HEK293 (cell line): ENCODE measurements around the gene APBA1.

Source experiments
- CTCF ChIA-PET: fragments of 350-600 bp; formaldehyde crosslinking; extraction: SDS; loops from one replicate; lab custom pipeline; 2021; ENCODE audit warnings: antibody characterized with exemption; lab: Yijun Ruan, JAX
- POLR2A ChIA-PET: fragments of 300-600 bp; formaldehyde crosslinking; extraction: SDS; loops from one replicate; lab custom pipeline; 2020; ENCODE audit warnings: antibody characterized with exemption, inconsistent platforms; lab: Yijun Ruan, JAX
- H3K27ac ChIP-seq: fragments of 200-500 bp; sonication (Bioruptor generic); 2 replicates; pipeline ENCODE4 v1.5.1; 2014; ENCODE audit warnings: low read depth, low read length, control low read depth, inconsistent platforms; ENCODE audit errors: extremely low read depth
- H3K36me3 ChIP-seq, 2 experiments: fragments of 200-500 bp in 1 of 2; sonication (Bioruptor generic) in 1 of 2; 1 replicate in 1 of 2; 2 replicates in 1 of 2; pipeline ENCODE4 v1.5.1; 2014 to 2017; ENCODE audit warnings: inconsistent platforms in 2 of 2, low read length in 2 of 2; ENCODE audit not compliant: control insufficient read depth in 2 of 2, insufficient read depth in 1 of 2
- H3K4me1 ChIP-seq: fragments of 200-500 bp; sonication (Bioruptor generic); 2 replicates; pipeline ENCODE4 v1.5.1; 2014; ENCODE audit warnings: mild to moderate bottlenecking, low read length, inconsistent platforms; ENCODE audit not compliant: control insufficient read depth, insufficient read depth
- H3K4me3 ChIP-seq: 2 replicates; pipeline ENCODE4 v1.5.1; 2011; ENCODE audit warnings: low read depth, mild to moderate bottlenecking, control low read depth, low read length, moderate library complexity
- H3K9me3 ChIP-seq: fragments of 200-500 bp; sonication (Bioruptor generic); 2 replicates; pipeline ENCODE4 v1.5.1; 2014; ENCODE audit warnings: low read depth, low read length, inconsistent platforms; ENCODE audit not compliant: control insufficient read depth, insufficient read depth
- HIC1 ChIP-seq: fragments of 450-650 bp; formaldehyde crosslinking; IDR thresholded peaks from 2 replicates; pipeline ENCODE4 v1.5.1; 2016; ENCODE audit warnings: missing biosample characterization, missing genetic modification characterization
- HOXC10 ChIP-seq: sonication (generic); formaldehyde crosslinking; IDR thresholded peaks from 2 replicates; pipeline ENCODE4 v1.8.1; 2023; ENCODE audit warnings: mild to moderate bottlenecking, missing genetic modification reagents
- KLF16 ChIP-seq: fragments of 450-650 bp; formaldehyde crosslinking; IDR thresholded peaks from 2 replicates; pipeline ENCODE4 v1.5.1; 2017; ENCODE audit warnings: missing biosample characterization, missing genetic modification characterization
- OSR2 ChIP-seq: fragments of 450-650 bp; formaldehyde crosslinking; IDR thresholded peaks from 2 replicates; pipeline ENCODE4 v1.5.1; 2016; ENCODE audit warnings: missing biosample characterization, missing genetic modification characterization
- PRDM1 ChIP-seq: fragments of 450-650 bp; formaldehyde crosslinking; IDR thresholded peaks from 2 replicates; pipeline ENCODE4; 2016; ENCODE audit warnings: missing biosample characterization, missing genetic modification characterization
- SETDB1 ChIP-seq: IDR thresholded peaks from one replicate; pipeline ENCODE4 v1.6.1; 2017; ENCODE audit warnings: mild to moderate bottlenecking, low read length, moderate library complexity, mixed read lengths; ENCODE audit not compliant: insufficient read length
- ZEB2 ChIP-seq: fragments of 450-650 bp; formaldehyde crosslinking; IDR thresholded peaks from 2 replicates; pipeline ENCODE4 v1.5.1; 2016; ENCODE audit warnings: missing biosample characterization, missing genetic modification characterization
- ZNF169 ChIP-seq: fragments of 450-650 bp; formaldehyde crosslinking; IDR thresholded peaks from 2 replicates; pipeline ENCODE4 v1.5.1; 2016; ENCODE audit warnings: missing biosample characterization, missing genetic modification characterization
- ZNF184 ChIP-seq: fragments of 450-650 bp; IDR thresholded peaks from 2 replicates; pipeline ENCODE4 v1.5.1; 2018; ENCODE audit warnings: missing biosample characterization, mild to moderate bottlenecking, missing genetic modification characterization
- ZNF202 ChIP-seq: fragments of 450-650 bp; formaldehyde crosslinking; IDR thresholded peaks from 2 replicates; pipeline ENCODE4 v1.5.1; 2016; ENCODE audit warnings: missing biosample characterization, missing genetic modification characterization, borderline replicate concordance
- ZNF223 ChIP-seq: fragments of 450-650 bp; formaldehyde crosslinking; IDR thresholded peaks from 2 replicates; pipeline ENCODE4 v1.5.1; 2016; ENCODE audit warnings: missing biosample characterization, missing genetic modification characterization
- ZNF302 ChIP-seq: fragments of 450-650 bp; formaldehyde crosslinking; IDR thresholded peaks from 2 replicates; pipeline ENCODE4 v1.5.1; 2016; ENCODE audit warnings: missing biosample characterization, missing genetic modification characterization, low read depth
- ZNF501 ChIP-seq: fragments of 450-650 bp; formaldehyde crosslinking; IDR thresholded peaks from 2 replicates; pipeline ENCODE4 v1.5.1; 2016; ENCODE audit warnings: missing biosample characterization, missing genetic modification characterization
- ZNF530 ChIP-seq: fragments of 450-650 bp; formaldehyde crosslinking; IDR thresholded peaks from 2 replicates; pipeline ENCODE4 v1.5.1; 2016; ENCODE audit warnings: low read depth, missing biosample characterization, missing genetic modification characterization
- ZNF658 ChIP-seq: fragments of 450-650 bp; formaldehyde crosslinking; IDR thresholded peaks from 2 replicates; pipeline ENCODE4; 2016; ENCODE audit warnings: missing biosample characterization, missing genetic modification characterization
- ZNF677 ChIP-seq: fragments of 450-650 bp; IDR thresholded peaks from 2 replicates; pipeline ENCODE4 v1.5.0; 2018; ENCODE audit warnings: missing biosample characterization, mild to moderate bottlenecking, missing genetic modification characterization, moderate library complexity
- ZNF707 ChIP-seq: fragments of 450-650 bp; formaldehyde crosslinking; IDR thresholded peaks from 2 replicates; pipeline ENCODE4 v1.5.1; 2016; ENCODE audit warnings: missing biosample characterization, missing genetic modification characterization
- ZNF768 ChIP-seq: fragments of 450-650 bp; formaldehyde crosslinking; IDR thresholded peaks from 2 replicates; pipeline ENCODE4 v1.5.1; 2018; ENCODE audit warnings: missing biosample characterization, mild to moderate bottlenecking, missing genetic modification characterization
- ZNF785 ChIP-seq: fragments of 450-650 bp; formaldehyde crosslinking; IDR thresholded peaks from 2 replicates; pipeline ENCODE4 v1.5.1; 2016; ENCODE audit warnings: missing biosample characterization, missing genetic modification characterization
- ZNF791 ChIP-seq: fragments of 450-650 bp; formaldehyde crosslinking; IDR thresholded peaks from 2 replicates; pipeline ENCODE4 v1.5.1; 2016; ENCODE audit warnings: missing biosample characterization, missing genetic modification characterization
- ZNF830 ChIP-seq: fragments of 450-650 bp; IDR thresholded peaks from 2 replicates; pipeline ENCODE4 v1.5.0; 2018; ENCODE audit warnings: missing biosample characterization, missing genetic modification characterization, low read depth, mild to moderate bottlenecking, moderate library complexity

APBA1 gene

GRCh38 chr9:69504058-69504457 is 168.1 kb downstream of the APBA1 start:
- Histone ChIP-seq H3K4me1 (no peaks in the 10 kb centered on the region), H3K4me3 (no peak overlapping the region), H3K36me3 (no peaks in the 10 kb centered on the region), H3K9me3 (no peaks in the 10 kb centered on the region), H3K27ac (no peak overlapping the region)
- TF ChIP-seq ZNF501 (tag by site-specific recombination) = no peak
- TF ChIP-seq ZNF302 = no peak
- no peak for TF ChIP-seq HIC1 (tag by site-specific recombination)
- no peak for TF ChIP-seq KLF16 (tag by site-specific recombination)
- no peak for TF ChIP-seq OSR2 (tag by site-specific recombination)
- no peak for TF ChIP-seq ZNF677 (tag by site-specific recombination)
- no peak for TF ChIP-seq ZNF707 (tag by site-specific recombination)
- no peak for TF ChIP-seq ZNF223 (tag by site-specific recombination)
- TF ChIP-seq ZEB2 (tag by site-specific recombination) = no peak
- no peak for TF ChIP-seq SETDB1
- no peak for TF ChIP-seq ZNF202
- POLR2A ChIA-PET = no interaction called here
- CTCF ChIA-PET = no interaction called here

- no peak overlapping the region for H3K4me3 ChIP-seq
- ChIA-PET CTCF (interaction anchor here (0.6 kb wide), 1 partner anchor 59 kb away, joined by 3 read pairs; no protein-coding TSS in a partner anchor), POLR2A (no interaction called here)
- H3K4me1 ChIP-seq = no peaks in the 10 kb centered on the region
- no peaks in the 10 kb centered on the region for H3K36me3 ChIP-seq
- H3K27ac ChIP-seq = no peak overlapping the region
- no peak for TF ChIP-seq ZNF169 (tag by site-specific recombination)
- TF ChIP-seq ZNF530 (tag by site-specific recombination) = no peak
- no peak for TF ChIP-seq ZNF785
- no peak for TF ChIP-seq HOXC10 (CRISPR knock-in tag)
- no peak for TF ChIP-seq ZNF184 (tag by site-specific recombination)
- TF ChIP-seq ZNF768 (tag by site-specific recombination) = no peak
- no peaks in the 10 kb centered on the region for H3K9me3 ChIP-seq
Measured at GRCh38 chr9:69502671-69503301, 169.4 kb downstream of the APBA1 start.

DNA sequence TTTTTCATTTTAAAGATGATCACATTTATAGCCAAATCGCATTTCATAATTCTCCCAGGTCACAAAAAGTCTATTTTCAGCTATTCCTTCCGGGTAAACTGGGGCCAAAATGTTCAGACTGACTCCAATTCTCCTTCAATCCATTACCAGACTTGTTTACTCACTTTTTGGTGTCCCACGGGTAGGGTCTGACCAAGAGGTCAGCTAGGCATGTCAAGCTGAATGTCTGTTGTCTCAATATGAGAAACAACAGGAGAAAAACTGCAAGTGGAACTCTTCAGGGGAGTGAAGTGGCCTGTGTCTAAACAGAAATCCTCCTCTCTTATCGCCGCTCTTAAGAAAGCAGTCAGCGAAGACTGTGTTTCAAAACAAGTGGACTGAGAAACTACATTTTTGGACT is 171.3 kb downstream of the APBA1 start:
- POLR2A ChIA-PET = no interaction called here
- no peaks in the 10 kb centered on the region for H3K9me3 ChIP-seq
- no peak overlapping the region for H3K4me3 ChIP-seq
- CTCF ChIA-PET = interaction anchor here (1.3 kb wide), 1 partner anchor 78 kb away, joined by 3 read pairs; no protein-coding TSS in a partner anchor
- no peaks in the 10 kb centered on the region for H3K4me1 ChIP-seq
- H3K27ac ChIP-seq = no peak overlapping the region
- H3K36me3 ChIP-seq = no peaks in the 10 kb centered on the region
- TF ChIP-seq ZNF658 (no peak), PRDM1 (tag by site-specific recombination) (no peak), ZNF791 (tag by site-specific recombination) (no peak), ZNF830 (tag by site-specific recombination) (no peak)
